ENCODE data around the gene FLRT2.

DNA sequence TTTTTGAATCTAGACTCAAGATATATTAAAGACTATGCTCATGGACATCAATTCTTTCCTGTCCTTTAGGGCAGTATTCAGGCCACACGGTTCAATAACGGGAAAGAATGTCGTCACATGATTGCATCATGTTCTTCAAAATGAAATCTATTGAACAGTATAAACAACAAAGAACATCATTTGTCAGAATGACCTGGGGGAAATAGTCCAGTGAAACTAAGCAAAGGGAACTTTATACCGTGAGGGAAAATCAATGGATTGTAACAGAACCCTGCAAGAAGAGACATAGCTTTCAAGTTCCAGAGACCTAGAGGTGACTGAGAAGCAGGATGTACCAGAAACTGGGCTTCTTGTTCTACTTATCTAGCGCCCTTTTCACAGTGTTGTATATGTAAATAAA lies 32.7 kb downstream of the FLRT2 start:
- TF ChIP-seq POLR2A (IDR thresholded peaks at IDR 0.05) (no peak), POLR2AphosphoS5 (IDR thresholded peaks at IDR 0.05) (no peak)
- TF ChIP-seq, protein P1, sequence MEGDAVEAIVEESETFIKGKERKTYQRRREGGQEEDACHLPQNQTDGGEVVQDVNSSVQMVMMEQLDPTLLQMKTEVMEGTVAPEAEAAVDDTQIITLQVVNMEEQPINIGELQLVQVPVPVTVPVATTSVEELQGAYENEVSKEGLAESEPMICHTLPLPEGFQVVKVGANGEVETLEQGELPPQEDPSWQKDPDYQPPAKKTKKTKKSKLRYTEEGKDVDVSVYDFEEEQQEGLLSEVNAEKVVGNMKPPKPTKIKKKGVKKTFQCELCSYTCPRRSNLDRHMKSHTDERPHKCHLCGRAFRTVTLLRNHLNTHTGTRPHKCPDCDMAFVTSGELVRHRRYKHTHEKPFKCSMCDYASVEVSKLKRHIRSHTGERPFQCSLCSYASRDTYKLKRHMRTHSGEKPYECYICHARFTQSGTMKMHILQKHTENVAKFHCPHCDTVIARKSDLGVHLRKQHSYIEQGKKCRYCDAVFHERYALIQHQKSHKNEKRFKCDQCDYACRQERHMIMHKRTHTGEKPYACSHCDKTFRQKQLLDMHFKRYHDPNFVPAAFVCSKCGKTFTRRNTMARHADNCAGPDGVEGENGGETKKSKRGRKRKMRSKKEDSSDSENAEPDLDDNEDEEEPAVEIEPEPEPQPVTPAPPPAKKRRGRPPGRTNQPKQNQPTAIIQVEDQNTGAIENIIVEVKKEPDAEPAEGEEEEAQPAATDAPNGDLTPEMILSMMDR (IDR thresholded peaks at IDR 0.05) = no peak
